HepG2 (cell line): ENCODE measurements around the gene TNFRSF25. TPM values are rescaled to one million over a fixed set of nuclear protein-coding genes. Genes with fewer than 3 reads are reported as not detected.

Experiments
- ATF4 ChIP-seq, 2 experiments: fragments of 450-650 bp in 1 of 2; sonication (generic) in 1 of 2; formaldehyde crosslinking; IDR thresholded peaks; 2 replicates each; pipeline versions ENCODE4 v1.5.0 to v1.8.0; 2020 to 2022; ENCODE audit warnings: mild to moderate bottlenecking in 1 of 2, missing genetic modification reagents in 1 of 2
- FOXA3 ChIP-seq: IDR thresholded peaks from 2 replicates; pipeline ENCODE4 v1.6.1; 2016; ENCODE audit warnings: missing genetic modification reagents, missing compliant biosample characterization
- GLMP ChIP-seq: sonication (generic); formaldehyde crosslinking; IDR thresholded peaks from 2 replicates; pipeline ENCODE4 v1.9.0; 2021; ENCODE audit warnings: missing genetic modification reagents, mild to moderate bottlenecking, borderline replicate concordance
- HNF4G ChIP-seq, 2 experiments: sonication (generic) in 1 of 2; formaldehyde crosslinking in 1 of 2; IDR thresholded peaks; 2 replicates each; pipeline versions ENCODE4 v1.4.0 to v1.6.1; 2011 to 2020; ENCODE audit warnings: borderline replicate concordance in 2 of 2, low read depth in 2 of 2, mild to moderate bottlenecking in 2 of 2, low read length in 1 of 2, missing genetic modification reagents in 1 of 2, moderate library complexity in 1 of 2
- HOMEZ ChIP-seq: IDR thresholded peaks from 2 replicates; pipeline ENCODE4 v1.6.1; 2016; ENCODE audit warnings: low read depth
- LBX2 ChIP-seq: sonication (generic); formaldehyde crosslinking; IDR thresholded peaks from 2 replicates; pipeline ENCODE4 v1.5.0; 2020; ENCODE audit warnings: missing genetic modification reagents, mild to moderate bottlenecking, borderline replicate concordance
- LCORL ChIP-seq, 2 experiments: fragments of 450-650 bp in 1 of 2; sonication (generic) in 1 of 2; formaldehyde crosslinking in 1 of 2; IDR thresholded peaks; 2 replicates each; pipeline versions ENCODE4 v1.5.0 to v1.6.1; 2017 to 2020; ENCODE audit warnings: antibody characterized with exemption in 1 of 2, missing genetic modification reagents in 1 of 2
- MLX ChIP-seq: IDR thresholded peaks from 2 replicates; pipeline ENCODE4 v1.6.1; 2016
- MXD3 ChIP-seq: IDR thresholded peaks from 2 replicates; pipeline ENCODE4 v1.6.1; 2016; ENCODE audit warnings: mild to moderate bottlenecking, missing biosample characterization, missing genetic modification reagents
- SIX4 ChIP-seq: sonication (generic); formaldehyde crosslinking; IDR thresholded peaks from 2 replicates; pipeline ENCODE4 v1.4.0; 2020; ENCODE audit warnings: missing genetic modification reagents
- YY1 ChIP-seq: IDR thresholded peaks from 2 replicates; pipeline ENCODE4 v1.6.1; 2011; ENCODE audit warnings: low read length, low read depth, moderate library complexity, mild to moderate bottlenecking; ENCODE audit not compliant: insufficient read depth, insufficient replicate concordance
- ZBTB3 ChIP-seq: sonication (generic); formaldehyde crosslinking; IDR thresholded peaks from 2 replicates; pipeline ENCODE4 v1.4.0; 2020; ENCODE audit warnings: low read depth, mild to moderate bottlenecking, moderate library complexity, missing genetic modification reagents, borderline replicate concordance
- ZNF556 ChIP-seq: sonication (generic); formaldehyde crosslinking; IDR thresholded peaks from 2 replicates; pipeline ENCODE4 v1.4.0; 2020; ENCODE audit warnings: mild to moderate bottlenecking, missing genetic modification reagents, borderline replicate concordance
- ZNF646 ChIP-seq: sonication (generic); formaldehyde crosslinking; IDR thresholded peaks from 2 replicates; pipeline ENCODE4 v1.9.0; 2021; ENCODE audit warnings: mild to moderate bottlenecking, missing genetic modification reagents
- polyA plus RNA-seq, 8 experiments: library from polyadenylated mRNA; depleted of rRNA in 3 of 8; stranded (reverse) in 7 of 8; unstranded in 1 of 8; fragments of >200 nt; fragmentation: Illumina TruSeq in 4 of 8; extraction: Trizol in 4 of 8; gene quantifications; 2 replicates each; pipeline versions ENCODE4 v1.2.1 to v1.2.3, GENCODE V29; 2011 to 2016; ENCODE audit warnings: low read depth in 4 of 8, missing spikeins in 1 of 8, mixed read lengths in 1 of 8; ENCODE audit not compliant: insufficient read depth in 1 of 8
- total RNA-seq, 5 experiments: library from RNA; depleted of rRNA; stranded (reverse); fragments of >200 nt; fragmentation: Illumina TruSeq; extraction: Trizol; gene quantifications; 2 replicates each; pipeline ENCODE4 v1.2.3, GENCODE V29; 2016; ENCODE audit warnings: low read depth in 1 of 5

The TNFRSF25 gene
- total and polyA plus RNA-seq, 2 of the 13 experiments (the other 11 are each of a cell fraction or from before 2014, with no cell fraction given): 1.4 to 1.5 TPM

GRCh38 chr1:6447016-6447817, 18.8 kb downstream of the TNFRSF25 start (continued):
- TF ChIP-seq ATF4 (CRISPR knock-in tag; IDR thresholded peaks at IDR 0.05) (no peak), ZNF556 (CRISPR knock-in tag) (0 out of 2 replicates have a peak, but pooled peaks have one; percentile 74), HOMEZ (no peak), LBX2 (CRISPR knock-in tag) (peak; percentile 51; the same call in 1 of the 2 replicates), LCORL (IDR thresholded peaks at IDR 0.05) (no peak), LCORL (CRISPR knock-in tag; IDR thresholded peaks at IDR 0.05) (peak; percentile 83), MXD3 (no peak; the same call in 1 of the 2 replicates), ZNF646 (CRISPR knock-in tag) (peak; percentile 74), GLMP (CRISPR knock-in tag) (no peak), ZBTB3 (CRISPR knock-in tag) (0 out of 2 replicates have a peak, but pooled peaks have one; percentile 13), MLX (CRISPR knock-in tag) (peak; percentile 67; the same call in 1 of the 2 replicates), SIX4 (CRISPR knock-in tag) (peak; percentile 97), HNF4G (IDR thresholded peaks at IDR 0.05; ENCODE audit: borderline replicate concordance, low read depth, low read length) (0 out of 2 replicates have a peak, but pooled peaks have one; percentile 19), HNF4G (CRISPR knock-in tag; IDR thresholded peaks at IDR 0.05; ENCODE audit: borderline replicate concordance, low read depth) (peak; percentile 64; the same call in 1 of the 2 replicates), FOXA3 (peak; percentile 47), YY1 (peak; percentile 56)
